ENCODE results near the gene HNF4A.

- TF ChIP-seq MYC (IDR thresholded peaks at IDR 0.05; ENCODE audit: low read depth, low read length) (no peak), POLR2A (IDR thresholded peaks at IDR 0.05; ENCODE audit: extremely low read depth, insufficient read length) (no peak)
Observed at GRCh38 chr20:44429017-44429339, 73.5 kb downstream of the HNF4A start.

Measured in NB4 (cell line).